ENCODE results near the gene TMSB4X. TPM values are rescaled to one million over a fixed set of nuclear protein-coding genes. Genes with fewer than 3 reads are reported as not detected.
A peak's percentile ranks its signal among the peaks of the same experiment; 100 is the strongest.
"Not testable (repeated sequence)": the region's sequence is repeated elsewhere in the genome, so short reads cannot be mapped to it uniquely, and the experiment has no call there.

The TMSB4X gene
- total RNA-seq, 1 donor from 2014 or later, result 4,388 TPM

DNA sequence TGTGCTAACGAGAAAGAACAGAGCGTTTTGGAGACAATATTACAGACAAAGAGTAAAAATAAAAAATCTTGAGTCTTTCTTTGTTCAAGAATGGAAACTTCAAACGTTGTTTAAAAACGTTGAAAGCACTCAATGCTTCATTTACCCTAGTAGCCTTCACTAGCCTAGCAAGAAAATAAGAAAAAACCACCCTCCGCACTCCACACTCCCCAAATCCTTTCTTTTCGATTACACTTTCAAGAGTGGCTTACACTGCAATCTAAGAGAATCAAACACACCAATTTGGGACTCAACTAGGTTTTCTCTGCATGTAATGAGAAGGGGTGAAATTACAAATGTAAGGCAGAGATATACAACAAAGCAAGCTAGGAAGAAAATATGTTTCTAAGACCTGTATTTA is 4.7 kb downstream of the TMSB4X start:
- Histone ChIP-seq H3K9ac (ENCODE audit: low read length) (peak overlapping the region; percentile 100), H3K4me3 (ENCODE audit: insufficient read depth, low read depth, low read length) (no peak overlapping the region), H3K27me3 (ENCODE audit: insufficient read depth, low read length) (no peaks in the 10 kb centered on the region), H3K9me3 (ENCODE audit: insufficient read depth, low read depth, low read length) (no peaks in the 10 kb centered on the region), H3K4me2 (ENCODE audit: low read length) (no peak overlapping the region), H3K27ac (ENCODE audit: low read depth, low read length) (peak overlapping the region; percentile 85), H2AFZ (ENCODE audit: low read depth, low read length) (no peak overlapping the region), H3K36me3 (ENCODE audit: insufficient read depth, low read length) (peaks cover 4% of the 10 kb centered on the region), H4K20me1 (ENCODE audit: insufficient read depth, low read length) (peaks cover 13% of the 10 kb centered on the region), H3K79me2 (ENCODE audit: insufficient read depth, low read length) (peaks cover 30% of the 10 kb centered on the region), H3K4me1 (ENCODE audit: insufficient read depth, low read length) (peaks cover 19% of the 10 kb centered on the region)
- Mint-ChIP-seq H3K36me3 (ENCODE audit: low read depth, unreplicated experiment) (peaks cover 11% of the 10 kb centered on the region), H3K27ac (ENCODE audit: unreplicated experiment) (no peak overlapping the region), H3K27me3 (ENCODE audit: low read depth, unreplicated experiment) (no peaks in the 10 kb centered on the region), H3K4me3 (ENCODE audit: unreplicated experiment) (no peak overlapping the region), H3K4me1 (ENCODE audit: low read depth, unreplicated experiment) (peaks cover 9% of the 10 kb centered on the region), H3K9me3 (ENCODE audit: unreplicated experiment) (no peaks in the 10 kb centered on the region)
- FAIRE-seq (peak; percentile 97), DNase-seq (ENCODE audit: low read depth) (no peak)
- TF ChIP-seq, protein P1, sequence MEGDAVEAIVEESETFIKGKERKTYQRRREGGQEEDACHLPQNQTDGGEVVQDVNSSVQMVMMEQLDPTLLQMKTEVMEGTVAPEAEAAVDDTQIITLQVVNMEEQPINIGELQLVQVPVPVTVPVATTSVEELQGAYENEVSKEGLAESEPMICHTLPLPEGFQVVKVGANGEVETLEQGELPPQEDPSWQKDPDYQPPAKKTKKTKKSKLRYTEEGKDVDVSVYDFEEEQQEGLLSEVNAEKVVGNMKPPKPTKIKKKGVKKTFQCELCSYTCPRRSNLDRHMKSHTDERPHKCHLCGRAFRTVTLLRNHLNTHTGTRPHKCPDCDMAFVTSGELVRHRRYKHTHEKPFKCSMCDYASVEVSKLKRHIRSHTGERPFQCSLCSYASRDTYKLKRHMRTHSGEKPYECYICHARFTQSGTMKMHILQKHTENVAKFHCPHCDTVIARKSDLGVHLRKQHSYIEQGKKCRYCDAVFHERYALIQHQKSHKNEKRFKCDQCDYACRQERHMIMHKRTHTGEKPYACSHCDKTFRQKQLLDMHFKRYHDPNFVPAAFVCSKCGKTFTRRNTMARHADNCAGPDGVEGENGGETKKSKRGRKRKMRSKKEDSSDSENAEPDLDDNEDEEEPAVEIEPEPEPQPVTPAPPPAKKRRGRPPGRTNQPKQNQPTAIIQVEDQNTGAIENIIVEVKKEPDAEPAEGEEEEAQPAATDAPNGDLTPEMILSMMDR (IDR thresholded peaks at IDR 0.05; ENCODE audit: insufficient read depth, low read depth, low read length), result no peak
- TF ChIP-seq EZH2 (IDR thresholded peaks at IDR 0.05; ENCODE audit: insufficient read depth, low read length), result no peak

DNA sequence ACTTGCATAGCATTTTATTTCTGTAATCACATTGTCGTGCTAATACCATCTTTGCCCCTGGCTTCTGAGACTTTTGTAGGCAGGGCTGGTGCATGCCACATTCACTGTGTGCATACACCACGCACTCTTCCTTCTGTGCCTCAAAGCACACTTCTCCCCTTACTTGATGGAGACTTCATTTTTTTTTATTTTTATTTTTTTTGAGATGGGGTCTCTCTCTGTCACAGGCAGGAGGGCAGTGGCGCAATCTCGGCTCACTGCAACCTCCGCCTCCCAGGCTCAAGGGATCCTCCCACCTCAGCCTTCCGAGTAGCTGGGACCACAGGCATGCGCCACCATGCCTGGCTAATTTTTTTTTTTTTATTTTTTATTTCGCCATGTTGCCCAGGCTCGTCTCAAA is 5.1 kb downstream of the TMSB4X start:
- H3K9ac ChIP-seq (ENCODE audit: low read length); H3K4me3 Mint-ChIP-seq (ENCODE audit: unreplicated experiment); DNase-seq (ENCODE audit: low read depth); H3K9me3 Mint-ChIP-seq (ENCODE audit: unreplicated experiment); H3K27me3 ChIP-seq (ENCODE audit: insufficient read depth, low read length); H3K27ac Mint-ChIP-seq (ENCODE audit: unreplicated experiment); H3K9me3 ChIP-seq (ENCODE audit: insufficient read depth, low read depth, low read length); H3K4me2 ChIP-seq (ENCODE audit: low read length); H3K4me3 ChIP-seq (ENCODE audit: insufficient read depth, low read depth, low read length); FAIRE-seq; H2AFZ ChIP-seq (ENCODE audit: low read depth, low read length); H3K27me3 Mint-ChIP-seq (ENCODE audit: low read depth, unreplicated experiment); H3K36me3 ChIP-seq (ENCODE audit: insufficient read depth, low read length): not testable (repeated sequence)
- Histone ChIP-seq H3K27ac (ENCODE audit: low read depth, low read length) (peak overlapping the region; percentile 85), H3K4me1 (ENCODE audit: insufficient read depth, low read length) (peaks cover 23% of the 10 kb centered on the region), H4K20me1 (ENCODE audit: insufficient read depth, low read length) (peaks cover 13% of the 10 kb centered on the region), H3K79me2 (ENCODE audit: insufficient read depth, low read length) (peaks cover 25% of the 10 kb centered on the region)
- Mint-ChIP-seq H3K36me3 (ENCODE audit: low read depth, unreplicated experiment) (peaks cover 11% of the 10 kb centered on the region), H3K4me1 (ENCODE audit: low read depth, unreplicated experiment) (peaks cover 11% of the 10 kb centered on the region)

DNA sequence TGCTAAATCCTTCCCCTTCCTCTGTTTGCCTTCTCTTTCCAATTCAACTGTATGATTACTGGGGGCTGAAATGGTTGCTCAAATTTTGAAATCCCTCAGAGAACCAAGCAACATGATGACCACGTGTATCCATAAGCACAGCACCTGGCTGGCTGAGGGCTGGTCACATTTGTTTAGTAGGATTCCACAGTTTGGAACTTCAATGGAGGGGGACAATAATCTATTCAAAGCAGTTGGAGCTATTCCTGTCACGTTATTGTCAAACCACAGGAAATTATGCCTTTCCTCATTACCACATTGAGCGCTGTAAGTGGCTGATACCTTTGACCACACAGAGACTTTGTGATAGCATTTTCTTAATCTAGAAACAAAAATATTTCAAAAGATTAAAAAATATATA is 7.0 kb downstream of the TMSB4X start:
- Mint-ChIP-seq H3K4me3 (ENCODE audit: unreplicated experiment) (no peak overlapping the region), H3K4me1 (ENCODE audit: low read depth, unreplicated experiment) (peaks cover 19% of the 10 kb centered on the region), H3K27me3 (ENCODE audit: low read depth, unreplicated experiment) (no peaks in the 10 kb centered on the region), H3K36me3 (ENCODE audit: low read depth, unreplicated experiment) (no peaks in the 10 kb centered on the region), H3K9me3 (ENCODE audit: unreplicated experiment) (no peaks in the 10 kb centered on the region), H3K27ac (ENCODE audit: unreplicated experiment) (no peak overlapping the region)
- no peaks in the 10 kb centered on the region for H3K27me3 ChIP-seq (ENCODE audit: insufficient read depth, low read length)
- no peaks in the 10 kb centered on the region for H4K20me1 ChIP-seq (ENCODE audit: insufficient read depth, low read length)
- no peak overlapping the region for H3K27ac ChIP-seq (ENCODE audit: low read depth, low read length)
- FAIRE-seq, result peak; percentile 49
- H2AFZ ChIP-seq (ENCODE audit: low read depth, low read length), result no peak overlapping the region
- peaks cover 4% of the 10 kb centered on the region for H3K36me3 ChIP-seq (ENCODE audit: insufficient read depth, low read length)
- no peak overlapping the region for H3K4me3 ChIP-seq (ENCODE audit: insufficient read depth, low read depth, low read length)
- no peak overlapping the region for H3K9ac ChIP-seq (ENCODE audit: low read length)
- no peak for DNase-seq (ENCODE audit: low read depth)
- peaks cover 26% of the 10 kb centered on the region for H3K4me1 ChIP-seq (ENCODE audit: insufficient read depth, low read length)
- TF ChIP-seq, protein P1 (IDR thresholded peaks at IDR 0.05; ENCODE audit: insufficient read depth, low read depth, low read length), result no peak
- TF ChIP-seq EZH2 (IDR thresholded peaks at IDR 0.05; ENCODE audit: insufficient read depth, low read length), result no peak
- H3K9me3 ChIP-seq (ENCODE audit: insufficient read depth, low read depth, low read length), result no peaks in the 10 kb centered on the region
- no peak overlapping the region for H3K4me2 ChIP-seq (ENCODE audit: low read length)
- peaks cover 9% of the 10 kb centered on the region for H3K79me2 ChIP-seq (ENCODE audit: insufficient read depth, low read length)

Data from astrocyte (in vitro differentiated cells and primary cell).